GM06990 (cell line): Measurements from ENCODE around the gene MEIOB.

ENCODE experiments used
- DNase-seq: peaks from one replicate; pipeline ENCODE4 v3.0.0-alpha.2; 2011; ENCODE audit not compliant: insufficient read length; ENCODE audit errors: extremely low read depth
- H3K27me3 ChIP-seq: replicated peaks from 2 replicates; pipeline ENCODE4 v1.6.0; 2011; ENCODE audit warnings: low read length; ENCODE audit not compliant: control insufficient read depth, insufficient read depth
- H3K36me3 ChIP-seq: 2 replicates; pipeline ENCODE4 v1.5.1; 2011; ENCODE audit warnings: low read length; ENCODE audit not compliant: control insufficient read depth, insufficient read depth
- H3K4me3 ChIP-seq: replicated peaks from 2 replicates; pipeline ENCODE4 v1.5.1; 2011; ENCODE audit warnings: low read depth, mild to moderate bottlenecking, control low read depth, low read length
- TF ChIP-seq, protein P1 (sequence below): IDR thresholded peaks from 2 replicates; pipeline ENCODE4 v1.5.1; 2011; ENCODE audit warnings: low read length, control low read depth, mild to moderate bottlenecking, inconsistent platforms; ENCODE audit not compliant: insufficient read depth, poor library complexity, severe bottlenecking

MEIOB gene

DNA sequence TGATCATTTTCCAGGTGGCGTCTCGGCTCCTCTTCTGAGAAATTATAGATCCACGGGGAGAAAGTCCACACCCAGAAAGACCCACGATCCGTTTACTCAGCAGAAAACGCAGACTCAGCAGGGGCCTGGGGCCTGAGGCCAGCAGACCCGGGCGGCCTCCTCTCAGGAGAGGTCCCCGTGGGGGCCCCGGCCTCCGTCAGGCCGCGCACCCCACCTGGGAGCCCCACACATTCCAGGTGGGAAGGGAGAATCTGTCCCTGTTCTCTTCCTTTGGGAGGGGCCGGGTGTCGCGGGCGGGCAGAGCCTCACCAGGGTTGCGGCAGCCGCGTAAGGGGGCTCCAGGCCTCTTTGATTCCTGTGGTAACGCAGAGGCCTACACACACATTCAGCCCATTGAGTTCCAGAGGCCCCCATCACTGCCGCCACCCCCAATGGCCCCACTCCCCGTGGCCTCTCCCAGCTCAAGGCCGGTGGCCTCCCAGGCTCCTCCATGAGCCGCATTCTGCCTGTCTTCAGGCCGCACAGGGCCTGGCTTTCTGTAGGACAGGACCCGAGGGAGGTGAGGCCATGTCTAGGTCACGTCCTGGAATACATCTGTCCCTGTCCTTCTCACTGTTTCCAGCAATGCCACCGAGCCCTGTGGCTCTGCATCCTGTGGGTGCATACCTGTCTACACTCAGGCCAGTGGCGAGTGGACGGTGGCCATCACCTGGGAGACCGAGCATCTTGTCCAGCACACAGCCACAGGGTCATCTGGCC is 76.9 kb downstream of the MEIOB start:
- H3K27me3 ChIP-seq = no peaks in the 10 kb centered on the region
- H3K36me3 ChIP-seq = peaks cover 3% of the 10 kb centered on the region
- H3K4me3 ChIP-seq = no peak overlapping the region
- TF ChIP-seq, protein P1, sequence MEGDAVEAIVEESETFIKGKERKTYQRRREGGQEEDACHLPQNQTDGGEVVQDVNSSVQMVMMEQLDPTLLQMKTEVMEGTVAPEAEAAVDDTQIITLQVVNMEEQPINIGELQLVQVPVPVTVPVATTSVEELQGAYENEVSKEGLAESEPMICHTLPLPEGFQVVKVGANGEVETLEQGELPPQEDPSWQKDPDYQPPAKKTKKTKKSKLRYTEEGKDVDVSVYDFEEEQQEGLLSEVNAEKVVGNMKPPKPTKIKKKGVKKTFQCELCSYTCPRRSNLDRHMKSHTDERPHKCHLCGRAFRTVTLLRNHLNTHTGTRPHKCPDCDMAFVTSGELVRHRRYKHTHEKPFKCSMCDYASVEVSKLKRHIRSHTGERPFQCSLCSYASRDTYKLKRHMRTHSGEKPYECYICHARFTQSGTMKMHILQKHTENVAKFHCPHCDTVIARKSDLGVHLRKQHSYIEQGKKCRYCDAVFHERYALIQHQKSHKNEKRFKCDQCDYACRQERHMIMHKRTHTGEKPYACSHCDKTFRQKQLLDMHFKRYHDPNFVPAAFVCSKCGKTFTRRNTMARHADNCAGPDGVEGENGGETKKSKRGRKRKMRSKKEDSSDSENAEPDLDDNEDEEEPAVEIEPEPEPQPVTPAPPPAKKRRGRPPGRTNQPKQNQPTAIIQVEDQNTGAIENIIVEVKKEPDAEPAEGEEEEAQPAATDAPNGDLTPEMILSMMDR = no peak
- no peak for DNase-seq

DNA sequence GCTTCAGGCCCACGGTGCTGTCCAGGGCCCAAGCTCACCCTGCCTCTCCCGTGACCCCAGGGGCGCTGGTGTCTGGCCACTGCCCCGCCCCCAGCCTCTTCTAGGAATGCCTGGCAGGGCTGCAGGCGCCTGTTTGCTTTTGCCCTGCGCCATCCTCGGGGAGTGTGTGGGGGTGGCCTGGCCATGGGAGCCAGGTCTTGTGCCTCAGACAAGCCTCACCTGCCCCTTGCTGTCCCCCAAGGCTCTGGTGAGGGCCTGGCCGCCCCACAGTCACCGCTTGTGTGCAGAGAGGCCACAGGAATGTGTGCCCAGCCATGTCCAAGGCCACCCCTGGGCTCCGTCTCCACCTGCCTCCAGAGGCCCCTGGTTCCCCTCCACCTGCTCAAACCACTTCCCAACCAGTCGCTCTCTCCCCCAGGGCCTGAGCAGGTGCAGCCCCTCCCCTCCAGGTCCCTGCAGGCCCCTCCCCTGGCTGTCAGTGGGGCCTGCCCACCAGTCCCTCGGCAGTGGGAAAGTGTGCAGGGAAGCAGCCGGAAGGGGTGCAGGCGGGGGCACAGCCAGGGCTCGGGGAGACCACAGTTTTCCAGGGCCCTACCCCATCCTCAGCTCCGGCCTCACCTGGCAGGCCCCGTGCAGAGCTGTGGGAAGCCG is 77.6 kb downstream of the MEIOB start:
- no peak overlapping the region for H3K4me3 ChIP-seq
- peak; percentile 7 for DNase-seq
- H3K27me3 ChIP-seq = no peaks in the 10 kb centered on the region
- peaks cover 3% of the 10 kb centered on the region for H3K36me3 ChIP-seq
- TF ChIP-seq, protein P1 = no peak

DNA sequence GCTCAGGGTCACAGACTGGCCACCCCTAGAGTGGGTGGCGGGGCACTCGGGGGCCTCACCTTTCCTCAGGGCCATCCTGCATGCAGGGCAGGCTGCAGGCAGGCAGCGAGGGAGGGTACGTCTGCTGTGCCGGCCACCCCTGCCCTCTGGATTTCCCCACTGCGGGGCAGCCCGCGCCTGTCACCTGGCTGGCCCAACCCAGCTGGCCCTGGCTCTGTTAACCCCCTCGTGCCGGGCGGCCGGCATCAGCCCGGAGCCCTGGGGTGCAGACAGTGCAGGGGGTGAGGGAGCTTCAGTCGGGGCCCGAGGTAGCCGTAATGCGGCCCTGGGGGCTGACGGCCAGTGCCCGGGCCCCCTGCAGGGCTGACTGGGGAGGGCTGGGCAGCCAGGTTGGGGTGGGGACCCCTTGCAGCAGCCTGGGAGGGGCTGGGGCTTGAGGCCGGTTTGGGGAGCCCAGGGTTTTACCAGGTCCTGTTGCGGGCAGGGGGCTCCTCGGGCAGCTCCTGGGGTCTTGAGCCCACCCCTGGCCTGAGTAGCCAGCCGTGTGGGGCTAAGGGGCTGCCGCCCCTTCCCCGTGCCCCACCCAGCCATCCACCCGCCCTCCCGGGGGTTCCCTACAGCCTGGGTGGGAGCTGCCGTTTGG is 78.3 kb downstream of the MEIOB start, which contains the start of gene IGFALS:
TSS of gene IGFALS (minus strand) at position 128 of the 643 bp plus-strand sequence. CDS start at position 75, 53 bp downstream.
- H3K4me3 ChIP-seq = no peak within 1 kb of the TSS
- TF ChIP-seq, protein P1 = no peak
- no peaks in the 10 kb centered on the region for H3K27me3 ChIP-seq
- DNase-seq = no peak
- H3K36me3 ChIP-seq = peaks cover 3% of the 10 kb centered on the region

DNA sequence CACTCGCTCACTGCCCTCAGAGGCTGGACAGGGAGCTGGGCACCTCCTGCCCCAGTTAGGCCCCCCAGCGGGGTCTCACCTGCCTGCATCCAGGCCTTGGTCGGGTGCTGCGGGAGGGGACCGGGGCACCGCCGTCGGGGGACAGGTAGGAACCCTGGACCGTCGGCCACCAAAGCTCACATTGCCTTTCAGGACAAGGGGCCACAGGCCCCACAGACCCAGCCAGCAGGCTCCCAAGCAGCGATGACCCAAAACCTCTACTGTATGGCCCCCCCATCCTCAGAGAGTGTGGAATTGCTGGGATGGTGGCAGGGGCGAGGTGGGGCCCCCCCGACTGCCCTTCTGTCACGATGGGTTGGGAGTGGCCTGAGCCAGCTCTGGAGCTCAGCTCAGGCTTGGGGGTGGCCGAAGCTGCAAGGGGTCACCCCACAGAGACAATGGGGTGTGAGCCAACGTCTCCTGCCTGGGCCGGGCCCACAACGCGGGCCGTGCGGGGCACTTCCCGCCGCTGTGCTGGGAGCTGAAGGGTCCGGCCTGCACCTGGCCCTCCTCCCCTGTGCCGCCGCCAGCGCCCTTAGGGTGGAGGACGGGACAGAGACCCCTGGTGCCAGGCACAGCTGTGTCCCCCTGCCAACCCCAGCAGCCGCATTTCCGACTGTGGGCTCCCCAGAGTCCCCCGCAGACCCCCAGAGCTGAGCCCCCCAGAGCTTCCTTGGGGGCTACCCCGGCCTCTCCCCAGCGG is 79.0 kb downstream of the MEIOB start:
- Histone ChIP-seq H3K36me3 (peaks cover 8% of the 10 kb centered on the region), H3K27me3 (no peaks in the 10 kb centered on the region), H3K4me3 (no peak overlapping the region)
- TF ChIP-seq, protein P1 = no peak
- DNase-seq = no peak

DNA sequence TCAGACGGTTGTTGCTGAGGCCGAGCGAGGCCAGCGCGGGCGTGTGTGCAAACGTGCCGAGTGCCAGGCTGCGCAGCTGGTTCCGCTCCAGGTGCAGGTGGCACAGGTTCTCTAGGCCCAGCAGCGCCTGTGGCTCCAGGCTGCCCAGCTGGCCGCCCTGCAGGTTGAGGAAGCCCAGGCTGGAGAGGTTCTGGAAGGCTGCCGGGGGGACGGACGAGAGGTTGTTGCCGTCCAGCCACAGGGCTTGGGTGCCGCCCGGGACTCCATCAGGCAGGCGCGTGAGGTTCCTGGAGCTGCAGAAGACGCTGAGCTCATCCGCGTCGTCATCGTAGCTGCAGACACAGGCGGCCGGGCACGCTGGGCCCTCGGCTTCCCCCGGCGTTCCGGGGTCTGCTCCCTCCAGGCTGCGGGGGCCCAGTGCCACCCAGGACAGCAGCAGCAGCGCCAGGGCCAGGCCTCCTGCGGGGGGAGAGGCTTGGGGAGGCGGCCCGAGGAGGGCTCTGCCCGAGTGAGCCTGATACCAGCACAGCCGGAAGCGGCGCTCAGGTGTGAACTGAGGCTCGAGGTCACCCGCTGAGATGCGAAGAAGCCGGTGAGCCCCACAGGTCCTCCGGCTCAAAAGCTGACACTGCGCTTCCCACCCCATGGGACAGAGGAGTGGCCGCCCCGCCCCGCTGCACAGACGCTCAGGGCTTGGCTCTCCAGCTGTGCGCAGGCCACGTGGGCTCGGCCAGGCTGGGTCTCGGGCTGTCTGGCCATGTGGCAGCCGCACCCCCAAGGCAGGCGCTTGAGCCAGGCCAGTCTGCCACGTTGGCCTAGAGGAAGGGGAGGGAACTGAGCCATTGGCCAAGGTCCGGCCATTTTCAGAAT is 79.8 kb downstream of the MEIOB start:
- Histone ChIP-seq H3K36me3 (peaks cover 8% of the 10 kb centered on the region), H3K27me3 (no peaks in the 10 kb centered on the region), H3K4me3 (no peak overlapping the region)
- peak; percentile 15 for DNase-seq
- TF ChIP-seq, protein P1 = no peak
